ENCODE data around the gene TSPAN32. TPM values are rescaled to one million over a fixed set of nuclear protein-coding genes. Genes with fewer than 3 reads are reported as not detected.
A peak's percentile ranks its signal among the peaks of the same experiment; 100 is the strongest.

TSPAN32 gene
- not detected for total RNA-seq
- not detected for polyA plus RNA-seq (2013, experiment 1 of 2)
- polyA plus RNA-seq (2013, experiment 2 of 2) = 0.70 TPM
- long read RNA-seq, experiment 1 = 0 reads
- long read RNA-seq, experiment 2, partial matches to known transcripts = 0 of 1 reads
- long read RNA-seq, experiment 2, other reads (novel, unspliced or antisense) = 1 of 1 reads
- long read RNA-seq, experiment 3 = 0 reads
- long read RNA-seq, experiment 4 = 0 reads

DNA sequence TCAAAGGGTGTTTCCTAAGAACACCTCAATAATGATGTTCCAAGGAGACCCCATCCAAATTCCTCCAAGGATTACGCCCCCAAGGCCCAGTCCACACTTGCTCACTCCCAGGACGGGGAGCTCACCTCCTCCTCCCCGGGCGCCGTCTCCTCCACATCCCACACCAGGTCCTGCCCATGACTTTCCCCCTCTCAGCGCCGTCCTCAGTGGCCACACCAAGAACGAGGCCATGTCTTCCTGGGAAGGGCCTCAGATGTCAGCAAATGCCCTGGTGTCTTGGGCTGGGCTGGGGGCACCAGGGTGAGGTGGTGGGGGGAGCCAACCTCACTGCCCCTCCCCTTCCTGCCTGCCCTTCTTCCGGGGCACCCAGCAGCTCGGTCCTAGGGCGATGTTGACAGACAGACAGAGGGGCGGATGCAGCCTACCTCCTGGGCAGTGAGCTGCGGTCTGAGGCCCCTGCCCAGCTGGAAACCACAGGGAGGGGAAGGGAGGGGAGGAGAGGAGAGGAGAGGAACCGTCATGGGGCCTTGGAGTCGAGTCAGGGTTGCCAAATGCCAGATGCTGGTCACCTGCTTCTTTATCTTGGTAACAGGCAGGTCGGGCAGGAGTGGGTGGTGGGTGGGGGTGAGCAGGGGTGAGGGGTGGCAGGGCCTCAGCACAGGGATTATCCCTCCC is at the start of gene TSPAN32, which contains the start of gene C11orf21:
TSS of gene TSPAN32 (plus strand) at position 383 of the 675 bp plus-strand sequence. CDS start at position 520, 137 bp downstream.
TSS of gene C11orf21 (minus strand) at position 288 of the 675 bp plus-strand sequence. CDS start at position 178, 110 bp downstream.
- Histone ChIP-seq H3K9me3 (ENCODE audit: control insufficient read depth, low read length) (no peaks in the 10 kb centered on the region), H3K4me1 (ENCODE audit: control insufficient read depth, insufficient read depth, low read length) (no peaks in the 10 kb centered on the region), H3K36me3 (ENCODE audit: control insufficient read depth, insufficient read depth, low read length) (no peaks in the 10 kb centered on the region), H3K9ac (ENCODE audit: extremely low read depth, low read length, poor library complexity, severe bottlenecking) (no peak within 1 kb of the TSS), H3K27me3 (ENCODE audit: control insufficient read depth, insufficient read depth, low read length, poor library complexity, severe bottlenecking) (no peaks in the 10 kb centered on the region), H3K27ac (ENCODE audit: low read depth, low read length) (no peak within 1 kb of the TSS), H3K4me3 (ENCODE audit: low read length) (no peak within 1 kb of the TSS)
- Mint-ChIP-seq H3K4me1 (no peaks in the 10 kb centered on the region), H3K4me3 (no peak within 1 kb of the TSS), H3K27me3 (ENCODE audit: insufficient read depth) (peaks cover 3% of the 10 kb centered on the region), H3K9me3 (no peaks in the 10 kb centered on the region), H3K36me3 (ENCODE audit: low read depth) (no peaks in the 10 kb centered on the region), H3K27ac (no peak within 1 kb of the TSS)
- no peak for DNase-seq
- WGBS, 2 experiments (ENCODE audit: insufficient coverage in 1 of 2, insufficient read length in 1 of 2) = 63 to 83% methylated on average over 4 to 15 of the region's 16 CpGs
- no peak for TF ChIP-seq CTCF (conservative IDR thresholded peaks at IDR 0.05)

GRCh38 chr11:2252018-2252417 is 49.8 kb upstream of the TSPAN32 start:
- Histone ChIP-seq H3K9me3 (ENCODE audit: control insufficient read depth, low read length) (no peaks in the 10 kb centered on the region), H3K4me3 (ENCODE audit: low read length) (no peak overlapping the region), H3K27ac (ENCODE audit: low read depth, low read length) (no peak overlapping the region), H3K27me3 (ENCODE audit: control insufficient read depth, insufficient read depth, low read length, poor library complexity, severe bottlenecking) (no peaks in the 10 kb centered on the region), H3K36me3 (ENCODE audit: control insufficient read depth, insufficient read depth, low read length) (no peaks in the 10 kb centered on the region), H3K9ac (ENCODE audit: extremely low read depth, low read length, poor library complexity, severe bottlenecking) (no peak overlapping the region), H3K4me1 (ENCODE audit: control insufficient read depth, insufficient read depth, low read length) (no peaks in the 10 kb centered on the region)
- H3K9me3 Mint-ChIP-seq = peaks cover 7% of the 10 kb centered on the region
- H3K36me3 Mint-ChIP-seq (ENCODE audit: low read depth) = no peaks in the 10 kb centered on the region
- no peak overlapping the region for H3K27ac Mint-ChIP-seq
- peaks cover 18% of the 10 kb centered on the region for H3K27me3 Mint-ChIP-seq (ENCODE audit: insufficient read depth)
- TF ChIP-seq CTCF (conservative IDR thresholded peaks at IDR 0.05) = no peak
- H3K4me3 Mint-ChIP-seq = no peak overlapping the region
- H3K4me1 Mint-ChIP-seq = no peaks in the 10 kb centered on the region
- no peak for DNase-seq
- WGBS, 2 experiments (ENCODE audit: insufficient coverage in 1 of 2, insufficient read length in 1 of 2) = 68 to 94% methylated on average over 4 of the region's 6 CpGs

GRCh38 chr11:2256293-2256913 is 45.4 kb upstream of the TSPAN32 start:
- DNase-seq = peak; percentile 22
- Mint-ChIP-seq H3K27me3 (ENCODE audit: insufficient read depth) (peaks cover 16% of the 10 kb centered on the region), H3K4me3 (no peak overlapping the region), H3K9me3 (peaks cover 7% of the 10 kb centered on the region), H3K27ac (no peak overlapping the region), H3K36me3 (ENCODE audit: low read depth) (no peaks in the 10 kb centered on the region), H3K4me1 (no peaks in the 10 kb centered on the region)
- Histone ChIP-seq H3K4me3 (ENCODE audit: low read length) (no peak overlapping the region), H3K36me3 (ENCODE audit: control insufficient read depth, insufficient read depth, low read length) (no peaks in the 10 kb centered on the region), H3K27ac (ENCODE audit: low read depth, low read length) (no peak overlapping the region), H3K27me3 (ENCODE audit: control insufficient read depth, insufficient read depth, low read length, poor library complexity, severe bottlenecking) (no peaks in the 10 kb centered on the region), H3K9ac (ENCODE audit: extremely low read depth, low read length, poor library complexity, severe bottlenecking) (no peak overlapping the region), H3K4me1 (ENCODE audit: control insufficient read depth, insufficient read depth, low read length) (no peaks in the 10 kb centered on the region), H3K9me3 (ENCODE audit: control insufficient read depth, low read length) (no peaks in the 10 kb centered on the region)
- no peak for TF ChIP-seq CTCF (conservative IDR thresholded peaks at IDR 0.05)
- WGBS, 2 experiments (ENCODE audit: insufficient coverage in 1 of 2, insufficient read length in 1 of 2) = 82 to 84% methylated on average over 8 to 14 of the region's 14 CpGs
